ENCODE measurements around the gene FCER1A.
"Not testable (repeated sequence)": the region's sequence is repeated elsewhere in the genome, so short reads cannot be mapped to it uniquely, and the experiment has no call there.

The FCER1A gene

GRCh38 chr1:159302095-159302494 lies at the start of gene FCER1A:
FCER1A (plus strand) TSS chr1:159302336; CDS start chr1:159302365, 29 bp downstream.
- DNase-seq: no peak

GRCh38 chr1:159261311-159261710 lies 40.8 kb upstream of the FCER1A start:
- no peak for DNase-seq

DNA sequence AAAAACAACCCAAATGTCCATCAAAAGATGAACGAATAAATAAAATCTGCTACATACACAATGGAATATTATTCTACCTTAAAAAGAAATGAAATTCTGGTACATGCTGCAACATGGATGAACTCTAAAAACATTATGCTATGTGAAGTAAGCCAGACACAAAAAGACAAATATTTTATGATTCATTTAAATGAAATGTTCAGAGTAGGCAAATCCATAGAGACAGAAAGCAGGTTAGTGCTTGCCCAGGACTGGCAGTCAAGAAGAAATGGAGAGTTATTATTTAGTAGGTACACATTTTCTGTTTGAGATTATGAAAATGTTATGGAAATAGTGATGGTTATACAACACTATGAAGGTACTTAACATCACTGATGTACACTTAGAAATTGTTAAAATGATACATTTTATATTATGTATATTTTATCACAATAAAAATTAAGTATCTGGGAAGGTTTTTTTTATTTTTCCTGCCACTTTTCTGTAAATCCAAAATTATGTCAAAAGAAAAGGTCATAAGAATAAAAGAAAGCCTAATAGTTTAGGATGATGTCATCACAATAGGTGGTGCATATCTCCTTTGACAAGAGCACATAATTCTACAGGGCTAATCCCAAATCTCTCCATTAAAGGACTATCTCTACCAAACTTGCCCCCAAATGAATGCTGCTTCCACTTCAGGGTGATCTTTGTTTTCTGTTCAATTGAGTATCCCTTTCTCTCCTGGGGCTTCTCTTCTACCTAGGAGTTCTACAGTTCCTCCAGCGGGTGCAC lies 40.2 kb upstream of the FCER1A start:
- no peak for DNase-seq

- DNase-seq: no peak
These were observed 35.3 kb upstream of the FCER1A start for GRCh38 chr1:159266832-159267231.

- no peak for DNase-seq
These were observed 27.5 kb upstream of the FCER1A start for GRCh38 chr1:159274631-159275030.

- DNase-seq: no peak
These were observed 26.2 kb upstream of the FCER1A start for GRCh38 chr1:159275891-159276290.

DNA sequence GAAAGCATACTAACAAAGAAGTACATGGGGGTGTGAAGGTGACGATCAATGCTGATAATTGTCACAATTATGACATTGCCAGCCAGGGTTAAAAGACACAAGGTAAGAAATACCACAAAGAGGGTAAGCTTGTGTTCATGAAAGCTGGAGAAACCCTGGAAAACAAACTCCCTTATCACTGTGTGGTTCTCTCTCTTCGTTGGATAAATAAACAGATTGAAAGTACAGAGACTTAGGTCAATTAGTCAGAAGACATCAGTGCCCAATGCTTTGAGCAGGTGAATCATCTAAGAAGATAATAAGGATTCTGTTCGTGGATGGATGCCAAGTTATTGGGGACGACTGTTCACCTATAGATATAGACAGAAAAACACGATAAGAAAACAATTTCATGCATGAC lies 22.4 kb upstream of the FCER1A start:
- DNase-seq: no peak

DNA sequence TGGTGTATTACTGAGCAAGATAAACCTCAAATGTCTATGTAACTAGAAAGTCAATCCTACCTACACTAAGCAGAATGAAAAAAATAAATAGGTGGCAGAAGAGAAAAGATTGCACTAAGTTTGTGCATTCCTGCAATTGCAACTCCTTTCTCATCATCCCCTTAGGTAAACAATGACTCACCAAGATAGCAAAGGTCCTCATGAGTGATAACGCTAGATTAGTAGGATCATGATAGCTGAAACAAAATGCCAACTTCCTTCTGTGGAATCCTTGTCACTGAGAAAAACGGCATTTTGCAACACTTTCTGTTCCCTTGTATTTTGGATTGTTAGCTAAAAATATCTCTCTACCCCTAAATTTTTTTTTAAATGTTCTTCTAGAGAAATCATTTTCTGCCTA lies 20.0 kb upstream of the FCER1A start:
- DNase-seq: no peak

DNA sequence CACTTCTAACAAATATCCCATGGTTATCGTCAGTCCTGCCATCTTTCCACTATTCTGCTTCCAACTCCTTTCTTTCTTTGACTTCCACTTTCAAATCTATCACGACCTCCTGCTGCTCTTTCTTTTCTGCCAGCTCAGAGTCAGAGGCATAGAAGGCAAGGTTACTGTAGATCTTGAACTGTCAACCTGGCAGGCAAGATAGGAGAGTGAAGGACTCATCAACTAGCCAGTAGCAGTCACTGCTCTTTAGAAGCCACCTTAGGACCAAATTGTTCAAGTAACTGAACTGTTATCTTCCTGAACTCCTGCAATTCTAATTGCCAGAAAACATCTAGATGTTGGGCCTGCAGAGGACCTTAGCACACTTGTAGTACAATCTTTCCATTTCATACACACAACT lies 13.1 kb upstream of the FCER1A start:
- no peak for DNase-seq

- no peak for DNase-seq
These were observed 10.7 kb upstream of the FCER1A start for GRCh38 chr1:159291424-159291823.

DNA sequence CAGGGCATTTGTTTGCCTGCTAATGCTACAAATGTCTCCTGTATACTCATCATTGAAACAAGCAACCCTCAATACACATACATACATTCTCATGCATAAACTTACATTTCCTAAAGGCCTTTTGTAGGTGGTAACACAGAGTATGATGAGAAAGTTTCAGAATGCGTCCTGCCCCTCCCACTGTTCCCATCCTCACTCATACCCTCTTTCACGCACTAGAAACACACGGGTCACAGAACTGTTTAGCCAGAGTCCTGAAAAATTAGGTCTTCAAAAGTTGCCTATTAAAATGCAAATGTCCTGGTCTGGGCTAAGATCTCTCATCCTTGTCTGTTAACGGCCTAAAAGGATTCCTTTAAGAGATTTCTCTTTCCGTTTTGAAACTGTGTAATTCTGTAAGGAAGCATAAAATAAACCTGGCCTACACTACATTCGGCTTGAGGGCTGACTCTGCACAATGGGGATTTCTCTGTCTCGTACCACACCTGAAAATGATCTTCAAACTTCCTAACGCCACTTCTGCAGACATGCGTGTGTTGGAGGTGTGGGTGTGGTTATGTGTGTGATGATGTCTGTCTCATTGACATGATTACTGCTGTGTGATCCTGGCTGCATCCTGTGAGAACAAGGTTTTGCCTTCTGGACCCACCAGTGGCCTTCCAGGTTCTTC lies 5.3 kb upstream of the FCER1A start:
- no peak for DNase-seq

DNA sequence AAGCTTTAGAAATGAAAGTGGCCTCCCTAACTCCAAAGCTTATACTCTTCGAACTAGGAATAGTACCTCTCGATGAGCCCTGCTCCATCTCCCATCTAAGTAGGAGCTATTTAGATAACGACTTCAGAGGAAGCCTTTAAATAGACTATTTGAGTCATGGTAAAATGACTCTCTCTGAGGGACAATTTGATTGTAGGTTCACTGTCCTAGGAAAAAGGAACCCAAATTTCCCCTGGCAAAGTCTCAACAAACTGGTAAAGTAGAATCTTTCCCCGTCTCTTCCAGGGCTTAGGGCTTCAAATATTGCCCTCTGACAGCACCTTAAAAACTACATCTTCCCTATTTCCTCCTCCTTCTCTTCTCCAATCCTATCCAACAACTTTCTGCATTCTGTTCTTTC lies 2.0 kb upstream of the FCER1A start:
- DNase-seq: no peak

DNA sequence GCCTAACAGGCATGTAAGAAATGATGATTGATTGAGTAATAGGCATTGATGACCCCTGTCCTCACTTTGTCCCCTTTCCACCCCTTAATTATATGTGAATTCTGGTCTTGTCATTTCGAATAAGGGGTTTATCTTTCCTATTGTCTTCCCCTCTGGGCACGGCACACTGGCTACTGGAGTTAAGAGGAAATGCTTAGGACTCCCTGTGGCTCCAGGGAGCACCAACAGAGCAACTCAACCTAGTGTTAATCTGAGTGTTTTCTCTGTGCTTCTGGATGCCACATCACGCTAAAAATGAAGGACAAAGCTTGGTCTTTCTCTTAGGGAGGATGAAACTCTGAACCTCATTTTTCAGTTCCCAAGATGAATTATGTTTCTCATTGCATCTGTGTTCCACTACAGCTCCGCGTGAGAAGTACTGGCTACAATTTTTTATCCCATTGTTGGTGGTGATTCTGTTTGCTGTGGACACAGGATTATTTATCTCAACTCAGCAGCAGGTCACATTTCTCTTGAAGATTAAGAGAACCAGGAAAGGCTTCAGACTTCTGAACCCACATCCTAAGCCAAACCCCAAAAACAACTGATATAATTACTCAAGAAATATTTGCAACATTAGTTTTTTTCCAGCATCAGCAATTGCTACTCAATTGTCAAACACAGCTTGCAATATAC lies 5.3 kb downstream of the FCER1A start:
- no peak for DNase-seq

DNA sequence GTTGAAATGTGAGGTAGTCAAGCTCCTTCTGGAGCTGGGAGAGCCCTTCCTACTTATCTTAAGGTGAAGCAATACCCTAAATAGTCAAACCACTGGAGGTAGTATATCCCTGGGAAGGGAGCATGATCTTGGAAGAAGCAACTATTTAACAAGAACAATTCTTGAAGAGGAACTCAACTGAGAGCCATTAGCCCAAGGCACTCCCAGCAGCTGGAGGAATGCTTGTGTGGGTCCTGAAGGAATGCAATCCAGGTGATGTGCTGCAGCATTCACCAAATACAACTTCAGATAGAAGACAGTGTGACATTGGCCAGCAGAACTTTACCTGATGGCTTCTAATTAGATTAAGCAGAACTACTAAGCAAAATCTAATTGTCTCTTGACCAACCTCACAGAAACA lies 9.5 kb downstream of the FCER1A start:
- DNase-seq: no peak

- no peak for DNase-seq
These were observed 13.2 kb downstream of the FCER1A start for GRCh38 chr1:159315381-159315780.

- DNase-seq: no peak
These were observed 16.8 kb downstream of the FCER1A start for GRCh38 chr1:159318784-159319551.

DNA sequence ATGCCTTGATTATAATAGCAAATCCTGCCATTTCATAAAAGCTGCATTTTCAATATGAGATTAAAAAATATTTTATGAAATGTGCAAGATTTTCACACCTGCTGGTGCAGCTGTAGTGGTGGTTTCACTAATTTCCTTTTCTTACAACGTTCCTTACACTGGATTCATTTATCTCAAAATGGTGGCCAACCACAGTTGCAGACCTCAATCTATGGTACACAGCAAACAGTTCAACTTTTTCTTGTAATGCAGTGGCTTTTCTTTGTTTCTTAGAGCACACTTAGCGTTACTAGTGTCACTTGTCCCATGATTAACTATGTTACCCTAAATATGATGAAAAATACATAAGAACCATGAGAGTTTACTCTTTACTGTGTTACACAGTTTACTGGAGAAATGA lies 32.7 kb downstream of the FCER1A start:
- no peak for DNase-seq

GRCh38 chr1:159338018-159338417 lies 35.9 kb downstream of the FCER1A start:
- DNase-seq: no peak

- no peak for DNase-seq
These were observed 37.4 kb downstream of the FCER1A start for GRCh38 chr1:159339536-159339935.

DNA sequence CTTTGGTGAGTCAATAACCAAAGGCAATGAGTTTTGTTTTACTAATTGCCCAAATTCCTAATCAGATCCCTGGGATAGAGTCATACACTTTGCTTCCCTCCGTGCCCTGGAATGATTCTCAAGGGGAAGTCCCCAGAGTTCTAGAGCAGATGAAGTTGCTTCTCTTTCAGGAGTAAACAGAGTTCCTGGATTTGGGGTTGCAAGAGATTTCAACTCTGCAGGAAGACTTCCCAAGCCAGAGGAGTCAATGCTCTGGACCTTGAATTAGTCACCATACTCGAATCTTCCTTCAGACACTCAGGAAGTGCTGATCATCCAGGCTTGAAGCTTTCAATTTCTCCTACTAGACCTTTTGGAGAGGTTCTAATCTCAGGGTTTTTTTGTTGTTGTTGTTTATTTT lies 39.6 kb downstream of the FCER1A start:
- DNase-seq: no peak

DNA sequence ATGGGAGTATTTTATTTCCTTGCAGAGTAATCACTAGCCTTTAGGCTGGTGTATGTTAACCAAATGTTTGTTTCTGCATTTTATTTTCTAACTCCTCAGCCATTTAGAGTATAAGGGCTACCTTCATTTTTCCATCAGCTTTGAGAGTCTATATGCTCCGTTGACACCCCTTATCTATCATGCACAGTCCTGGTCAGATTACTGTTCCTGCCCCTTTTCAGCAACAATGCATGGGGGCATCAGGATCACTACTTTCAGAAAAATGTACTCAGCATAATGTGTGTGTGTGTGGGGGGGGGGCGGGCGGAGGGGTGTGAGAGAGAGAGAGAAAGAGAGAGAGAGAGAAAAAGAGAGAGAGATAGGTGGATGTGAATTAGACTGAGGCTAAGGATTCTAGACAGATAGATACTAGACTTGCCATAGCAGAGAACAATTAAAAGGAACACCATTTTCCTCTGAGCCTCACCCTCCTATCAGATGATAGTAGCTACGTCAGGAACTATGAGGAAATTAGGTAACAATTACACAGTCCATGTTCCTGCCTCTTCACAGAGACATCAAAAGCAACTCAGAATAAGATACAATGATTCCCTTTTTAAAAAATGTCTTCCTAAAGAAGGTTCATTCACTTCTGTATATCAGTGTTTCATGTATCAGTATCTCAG lies 40.8 kb downstream of the FCER1A start:
- DNase-seq: no peak

DNA sequence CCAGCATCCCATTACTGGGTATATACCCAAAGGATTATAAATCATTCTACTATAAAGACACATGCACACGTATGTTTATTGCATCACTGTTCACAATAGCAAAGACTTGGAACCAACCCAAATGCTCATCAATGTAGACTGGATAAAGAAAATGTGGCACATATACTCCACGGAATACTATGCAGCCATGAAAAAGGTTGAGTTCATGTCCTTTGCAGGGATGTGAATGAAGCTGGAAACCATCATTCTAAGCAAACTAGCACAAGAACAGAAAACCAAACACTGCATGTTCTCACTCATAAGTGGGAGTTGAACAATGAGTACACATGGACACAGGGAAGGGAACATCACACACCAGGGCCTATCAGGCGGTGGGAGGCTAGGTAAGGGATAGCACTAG lies 47.2 kb downstream of the FCER1A start:
- not testable (repeated sequence) for DNase-seq

- no peak for DNase-seq
These were observed 50.3 kb downstream of the FCER1A start for GRCh38 chr1:159352436-159352835.
